ENCODE measurements around the gene PSME3. TPM values are rescaled to one million over a fixed set of nuclear protein-coding genes. Genes with fewer than 3 reads are reported as not detected.

PSME3 gene
- total and polyA plus RNA-seq, 2 of the 13 experiments (the other 11 are each of a cell fraction or from before 2014, with no cell fraction given), result 66.3 to 135 TPM

- TF ChIP-seq ZNF362 (CRISPR knock-in tag; IDR thresholded peaks at IDR 0.05; ENCODE audit: borderline replicate concordance) (peak; percentile 95), THAP8 (CRISPR knock-in tag; IDR thresholded peaks at IDR 0.05; ENCODE audit: borderline replicate concordance) (no peak), TBX3 (IDR thresholded peaks at IDR 0.05; ENCODE audit: borderline replicate concordance) (no peak), ZZZ3 (CRISPR knock-in tag; IDR thresholded peaks at IDR 0.05; ENCODE audit: borderline replicate concordance) (no peak), FOXA1 (IDR thresholded peaks at IDR 0.05) (no peak), FOXA1 (CRISPR knock-in tag; IDR thresholded peaks at IDR 0.05) (no peak), NCOA5 (CRISPR knock-in tag; IDR thresholded peaks at IDR 0.05) (no peak), ZNF124 (CRISPR knock-in tag; IDR thresholded peaks at IDR 0.05) (no peak), ZNF670 (CRISPR knock-in tag; IDR thresholded peaks at IDR 0.05; ENCODE audit: borderline replicate concordance) (no peak), POLR2AphosphoS5 (IDR thresholded peaks at IDR 0.05; ENCODE audit: low read depth, low read length) (no peak), ZNF333 (CRISPR knock-in tag; IDR thresholded peaks at IDR 0.05; ENCODE audit: borderline replicate concordance) (0 out of 2 replicates have a peak, but pooled peaks have one; percentile 46), ZUFSP (CRISPR knock-in tag; IDR thresholded peaks at IDR 0.05; ENCODE audit: borderline replicate concordance) (no peak), ZBTB1 (CRISPR knock-in tag; IDR thresholded peaks at IDR 0.05; ENCODE audit: borderline replicate concordance) (no peak), ZSCAN20 (CRISPR knock-in tag; IDR thresholded peaks at IDR 0.05; ENCODE audit: borderline replicate concordance) (no peak), HDAC1 (CRISPR knock-in tag; IDR thresholded peaks at IDR 0.05) (peak; percentile 53; the same call in 1 of the 2 replicates), ZNF564 (CRISPR knock-in tag; IDR thresholded peaks at IDR 0.05) (no peak), CC2D1A (CRISPR knock-in tag; IDR thresholded peaks at IDR 0.05) (0 out of 2 replicates have a peak, but pooled peaks have one; percentile 19), MYNN (CRISPR knock-in tag; IDR thresholded peaks at IDR 0.05; ENCODE audit: low read depth) (no peak), TRAFD1 (CRISPR knock-in tag; IDR thresholded peaks at IDR 0.05; ENCODE audit: borderline replicate concordance) (peak; percentile 82; the same call in 1 of the 2 replicates), SP140L (CRISPR knock-in tag; IDR thresholded peaks at IDR 0.05; ENCODE audit: borderline replicate concordance) (no peak), CENPX (CRISPR knock-in tag; IDR thresholded peaks at IDR 0.05) (no peak), CHD4 (IDR thresholded peaks at IDR 0.05; ENCODE audit: borderline replicate concordance, low read length) (no peak)
Observed at GRCh38 chr17:42878123-42878880, 45.1 kb downstream of the PSME3 start (continued).

Data from HepG2 (cell line).